Endothelial cell of umbilical vein (primary cell): ENCODE results near the gene SCARF1. TPM values are rescaled to one million over a fixed set of nuclear protein-coding genes. Genes with fewer than 3 reads are reported as not detected.
A peak's percentile ranks its signal among the peaks of the same experiment; 100 is the strongest.

ENCODE experiments used
- BruUV-seq: library from RNA; stranded (reverse); fragments of 400-500 nt; replicated peaks from 2 replicates; lab custom pipeline; 2021; lab: Mats Ljungman, UMichigan
- CTCF ChIA-PET: fragments of 300-600, 350-600 bp; sonication (Branson Sonifier 250); formaldehyde crosslinking; loops from one replicate; lab custom pipeline; 2021; ENCODE audit warnings: antibody characterized with exemption, inconsistent platforms; lab: Charles Lee
- POLR2A ChIA-PET: fragments of 300-600, 350-600 bp; sonication (Branson Sonifier 250); formaldehyde crosslinking; loops from one replicate; lab custom pipeline; 2021; ENCODE audit warnings: antibody characterized with exemption, inconsistent platforms; lab: Charles Lee
- DNase-seq: peaks from one replicate; pipeline ENCODE4 v3.0.0-alpha.2; 2011; ENCODE audit warnings: low read depth, low spot score
- FAIRE-seq: peaks from 2 replicates; lab custom pipeline; 2011; peaks lifted over from hg19 to GRCh38; lab: Jason Lieb, UNC
- H2AFZ ChIP-seq: 2 replicates; pipeline ENCODE4 v1.6.0; 2012; ENCODE audit warnings: low read depth, low read length, control low read depth, inconsistent platforms
- H3K27ac ChIP-seq: 2 replicates; pipeline ENCODE4 v1.5.1; 2011; ENCODE audit warnings: low read depth, mild to moderate bottlenecking, control low read depth, low read length, moderate library complexity; ENCODE audit not compliant: insufficient read depth
- H3K27me3 ChIP-seq, 2 experiments: 2 replicates each; pipeline versions ENCODE4 v1.6.0 to v1.6.1; 2011; ENCODE audit warnings: low read length in 2 of 2, mixed read lengths in 1 of 2; ENCODE audit not compliant: control insufficient read depth in 2 of 2, insufficient read depth in 2 of 2
- H3K36me3 ChIP-seq, 2 experiments: 2 replicates in 1 of 2; 3 replicates in 1 of 2; pipeline ENCODE4 v1.5.1; 2011; ENCODE audit warnings: low read length in 2 of 2, mild to moderate bottlenecking in 1 of 2, moderate library complexity in 1 of 2; ENCODE audit not compliant: control insufficient read depth in 2 of 2, insufficient read depth in 2 of 2; ENCODE audit errors: extremely low read depth in 1 of 2
- H3K4me1 ChIP-seq: 3 replicates; pipeline ENCODE4 v1.5.1; 2011; ENCODE audit warnings: mild to moderate bottlenecking, low read length; ENCODE audit not compliant: control insufficient read depth, insufficient read depth; ENCODE audit errors: extremely low read depth
- H3K4me2 ChIP-seq: 2 replicates; pipeline ENCODE4 v1.6.1; 2011; ENCODE audit warnings: low read length, control low read depth, mixed read lengths; ENCODE audit not compliant: insufficient read depth
- H3K4me3 ChIP-seq, 3 experiments: fragments of 200-600 bp in 1 of 3; sonication (generic), shearing (Covaris generic) in 1 of 3; replicated peaks in 1 of 3; 2 replicates each; pipeline ENCODE4 v1.5.1; 2011 to 2016; ENCODE audit warnings: control low read depth in 3 of 3, low read length in 3 of 3, mild to moderate bottlenecking in 2 of 3, inconsistent platforms in 1 of 3, low read depth in 1 of 3, moderate library complexity in 1 of 3; ENCODE audit not compliant: insufficient read depth in 1 of 3
- H3K79me2 ChIP-seq: 2 replicates; pipeline ENCODE4 v1.6.0; 2012; ENCODE audit warnings: low read length, inconsistent platforms; ENCODE audit not compliant: control insufficient read depth, insufficient read depth
- H3K9ac ChIP-seq: replicated peaks from 2 replicates; pipeline ENCODE3; 2011; ENCODE audit warnings: low read length, control low read depth; ENCODE audit not compliant: insufficient read depth; ENCODE audit errors: extremely low read depth
- H3K9me1 ChIP-seq: replicated peaks from 3 replicates; pipeline ENCODE4 v1.6.0; 2011; ENCODE audit warnings: mild to moderate bottlenecking, low read length; ENCODE audit not compliant: control insufficient read depth, insufficient read depth; ENCODE audit errors: extremely low read depth
- H3K9me3 ChIP-seq: replicated peaks from 2 replicates; pipeline ENCODE4 v1.5.1; 2012; ENCODE audit warnings: low read length, inconsistent platforms; ENCODE audit not compliant: control insufficient read depth, insufficient read depth
- H4K20me1 ChIP-seq: replicated peaks from 2 replicates; pipeline ENCODE3; 2011; ENCODE audit warnings: mild to moderate bottlenecking, low read length; ENCODE audit not compliant: control insufficient read depth, insufficient read depth; ENCODE audit errors: extremely low read depth
- CTCF ChIP-seq, 2 donors: IDR thresholded peaks; 1 replicate in 1 of 2; 2 replicates in 1 of 2; pipeline ENCODE4 v1.5.1; 2011; ENCODE audit warnings: low read length in 2 of 2, mild to moderate bottlenecking in 2 of 2, moderate library complexity in 2 of 2, control low read depth in 1 of 2, inconsistent platforms in 1 of 2, low read depth in 1 of 2; ENCODE audit not compliant: insufficient read depth in 1 of 2; ENCODE audit errors: extremely low read depth in 1 of 2
- EZH2 ChIP-seq: IDR thresholded peaks from 2 replicates; pipeline ENCODE4 v1.6.1; 2012; ENCODE audit warnings: borderline replicate concordance, low read depth, mild to moderate bottlenecking, moderate library complexity, low read length, inconsistent platforms; ENCODE audit not compliant: severe bottlenecking
- FOS ChIP-seq: IDR thresholded peaks from 2 replicates; pipeline ENCODE4 v1.6.1; 2011; ENCODE audit warnings: mild to moderate bottlenecking, low read length, moderate library complexity, borderline replicate concordance; ENCODE audit not compliant: insufficient read depth
- GATA2 ChIP-seq: IDR thresholded peaks from 2 replicates; pipeline ENCODE4 v1.7.0; 2011; ENCODE audit warnings: low read depth, mild to moderate bottlenecking, moderate library complexity, mixed read lengths, low read length; ENCODE audit not compliant: insufficient read length, insufficient read depth
- JUN ChIP-seq: IDR thresholded peaks from 2 replicates; pipeline ENCODE4 v1.6.1; 2011; ENCODE audit warnings: borderline replicate concordance, low read depth; ENCODE audit not compliant: insufficient read length, insufficient read depth
- MAX ChIP-seq: IDR thresholded peaks from 2 replicates; pipeline ENCODE4 v1.6.1; 2011; ENCODE audit not compliant: insufficient read depth, insufficient read length
- POLR2A ChIP-seq: IDR thresholded peaks from 2 replicates; pipeline ENCODE4 v1.6.1; 2012; ENCODE audit warnings: low read depth, mild to moderate bottlenecking, control low read depth, low read length
- POLR2AphosphoS5 ChIP-seq: IDR thresholded peaks from 2 replicates; pipeline ENCODE4 v1.6.1; 2012; ENCODE audit warnings: low read depth, mild to moderate bottlenecking, control low read depth, low read length, moderate library complexity; ENCODE audit not compliant: insufficient read depth
- dilution Hi-C: fragments of 300-500 bp; cut with MboI; formaldehyde crosslinking; loops from one replicate; pipeline ENCODE4 v1.15.0; 2019; ENCODE audit warnings: low sequenced_read_pairs; ENCODE audit not compliant: extremely low pct_ligation_motif_present
- intact Hi-C: fragments of 100-400 bp; cut with micrococcal nuclease; formaldehyde crosslinking; loops from one replicate; pipeline ENCODE4 v1.10.0; 2022
- polyA plus RNA-seq, 4 experiments: library from polyadenylated mRNA; depleted of rRNA in 3 of 4; stranded (reverse) in 3 of 4; unstranded in 1 of 4; fragments of >200 nt; gene quantifications; 2 replicates each; pipeline versions ENCODE4 v1.2.1 to v1.2.3, GENCODE V29; 2011 to 2012; ENCODE audit warnings: missing spikeins in 1 of 4
- total RNA-seq: library from RNA; stranded (reverse); gene quantifications from 2 replicates; pipeline ENCODE4 v1.2.3, GENCODE V29; 2021

The SCARF1 gene
- total and polyA plus RNA-seq, 2 donors (not counting 3 experiments of a cell fraction or from before 2014, with no cell fraction given): 52.8 to 93.7 TPM

- Histone ChIP-seq H3K27me3 (no peaks in the 10 kb centered on the region), H3K4me2 (peak overlapping the region; percentile 53), H3K79me2 (peaks cover 12% of the 10 kb centered on the region), H3K9me1 (no peaks in the 10 kb centered on the region), H3K4me3 (peak overlapping the region; percentile 31 to 87 (median 35)), H3K27ac (peak overlapping the region; percentile 53), H3K36me3 (peaks cover 0 to 4% of the 10 kb centered on the region in 2 experiments), H2AFZ (peak overlapping the region; percentile 68), H3K4me1 (peaks cover 32% of the 10 kb centered on the region), H3K9ac (peak overlapping the region; percentile 73), H4K20me1 (no peaks in the 10 kb centered on the region), H3K9me3 (no peaks in the 10 kb centered on the region)
- peak; percentile 66 for DNase-seq
- intact Hi-C loops: loop anchor here (1.0 to 5.0 kb wide), 5 partner anchors 17 to 372 kb away; partner anchors contain the start of gene TRARG1
- POLR2A ChIA-PET: interaction anchor here (1.8 kb wide), 1 partner anchor 55 kb away, joined by 7 read pairs; no protein-coding TSS in a partner anchor
- no TSS peak for BruUV-seq
- FAIRE-seq: peak; percentile 84
- CTCF ChIA-PET: interaction anchor here (0.5 to 10.0 kb wide), 32 partner anchors 9 to 372 kb away, joined by 3 to 459 read pairs (median 4); partner anchors contain the start of genes INPP5K, PITPNA, RILP and SCARF1
- dilution Hi-C loops: no loop called here
- TF ChIP-seq POLR2A: peak; percentile 39
- TF ChIP-seq EZH2: no peak
- TF ChIP-seq JUN: no peak
- TF ChIP-seq POLR2AphosphoS5: peak; percentile 43
- peak; percentile 62 to 79 for TF ChIP-seq CTCF (IDR thresholded peaks at IDR 0.05; ENCODE audit: extremely low read depth in 1 of 2, insufficient read depth in 1 of 2, low read depth in 1 of 2, low read length in 2 of 2)
- no peak for TF ChIP-seq GATA2
- no peak for TF ChIP-seq FOS
- no peak for TF ChIP-seq MAX
Measured at GRCh38 chr17:1629504-1630310, 15.8 kb downstream of the SCARF1 start.
